Sigmoid colon (tissue), 4 donors: ENCODE measurements around the gene SEMA4A.

Source experiments
- EP300 ChIP-seq, 4 donors: sonication (generic); formaldehyde crosslinking; IDR thresholded peaks; one replicate each; pipeline ENCODE4 v1.6.1; 2017; ENCODE audit warnings: antibody characterized with exemption in 4 of 4
- POLR2A ChIP-seq, 2 donors: fragments of 450-650 bp; IDR thresholded peaks; one replicate each; pipeline ENCODE4 v1.6.1; 2016; ENCODE audit warnings: antibody characterized with exemption in 2 of 2, mild to moderate bottlenecking in 2 of 2, moderate library complexity in 2 of 2

DNA sequence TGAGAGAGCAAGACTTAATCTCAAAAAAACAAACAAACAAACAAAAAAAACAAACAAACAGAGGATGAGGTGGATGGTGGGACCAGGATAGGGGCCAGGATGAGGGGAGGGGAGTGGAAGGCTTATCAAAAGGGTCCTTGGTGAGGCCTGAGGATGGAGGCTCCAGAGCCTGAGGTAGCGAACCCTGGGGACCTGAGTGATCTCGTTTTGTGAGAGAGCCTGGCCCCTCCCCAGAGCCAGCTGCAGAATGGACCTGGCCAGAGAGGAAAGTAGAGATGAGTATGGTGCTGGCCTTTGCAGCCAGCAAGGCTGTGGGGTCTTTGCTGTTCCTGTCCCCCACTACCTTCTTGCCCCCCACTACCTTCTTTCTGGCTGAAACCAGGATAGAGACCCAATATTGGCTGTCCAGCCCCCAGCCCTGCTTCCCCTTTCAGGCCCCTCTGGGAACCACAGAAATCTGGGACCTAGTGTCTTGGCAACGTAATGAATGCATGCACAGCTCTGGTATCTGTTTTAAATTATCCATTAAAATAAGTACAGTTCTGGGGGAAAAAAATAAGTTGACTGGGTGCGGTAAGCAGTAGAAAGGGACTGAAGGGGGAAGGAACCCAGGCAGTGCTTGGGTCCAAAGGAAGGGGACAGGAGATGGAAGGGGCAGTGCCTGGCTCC, 40.0 kb upstream of the SEMA4A start:
- TF ChIP-seq EP300 (IDR thresholded peaks at IDR 0.05) (no peak), POLR2A (IDR thresholded peaks at IDR 0.05) (no peak)
